Activated CD4-positive, alpha-beta T cell treated with anti-CD3 and anti-CD28 coated beads, Interleukin-2, Interleukin-6, amounts not matched to agents 100 ng/mL and 50 ng/mL, durations not matched to agents 16 hours and 8 hours (primary cell): ENCODE results near the gene GMEB2.
"Not testable (repeated sequence)": the region's sequence is repeated elsewhere in the genome, so short reads cannot be mapped to it uniquely, and the experiment has no call there.

Source experiments
- DNase-seq: peaks from one replicate; pipeline ENCODE4 v3.0.0-alpha.2; 2020

The GMEB2 gene

GRCh38 chr20:63568170-63568981, 58.5 kb downstream of the GMEB2 start:
- no peak for DNase-seq

DNA sequence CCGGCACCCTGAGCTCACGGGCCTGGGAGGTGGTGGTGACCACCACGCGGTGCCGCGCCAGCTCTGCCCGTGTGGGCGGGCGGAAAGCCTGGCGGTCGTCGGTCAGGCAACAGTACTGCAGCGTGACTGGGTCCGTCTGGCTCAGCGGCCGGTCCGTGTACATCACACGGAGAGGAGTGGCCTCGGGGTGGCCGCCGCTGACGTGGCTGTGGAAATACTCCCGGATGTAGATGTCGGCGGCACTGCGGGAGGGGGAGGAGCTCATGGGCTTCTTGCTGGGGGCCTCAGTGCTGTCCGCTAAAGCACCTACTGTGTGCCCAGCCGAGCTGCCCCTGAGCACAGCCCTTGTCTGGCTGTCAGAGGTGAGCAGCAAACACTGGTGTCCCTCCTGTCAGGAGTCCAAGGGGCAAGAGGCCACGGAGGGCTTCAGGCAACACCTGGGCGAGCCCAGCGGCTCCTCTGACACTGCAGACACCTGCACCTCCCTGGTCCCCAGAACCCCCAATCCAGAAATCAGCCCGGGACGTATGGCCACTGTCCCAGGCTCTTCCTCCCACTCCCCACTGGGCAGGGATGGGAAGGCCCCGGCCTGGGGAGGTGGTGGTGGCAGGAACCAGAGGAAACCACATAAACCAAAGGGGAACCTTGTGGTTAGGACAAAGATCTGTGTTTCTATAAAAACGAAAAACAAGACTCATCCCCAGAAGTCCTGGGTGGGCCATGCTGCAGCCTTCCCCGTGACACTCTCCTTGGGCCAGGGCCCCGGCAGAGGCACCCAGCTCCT, 59.3 kb downstream of the GMEB2 start:
- peak; percentile 88 for DNase-seq

DNA sequence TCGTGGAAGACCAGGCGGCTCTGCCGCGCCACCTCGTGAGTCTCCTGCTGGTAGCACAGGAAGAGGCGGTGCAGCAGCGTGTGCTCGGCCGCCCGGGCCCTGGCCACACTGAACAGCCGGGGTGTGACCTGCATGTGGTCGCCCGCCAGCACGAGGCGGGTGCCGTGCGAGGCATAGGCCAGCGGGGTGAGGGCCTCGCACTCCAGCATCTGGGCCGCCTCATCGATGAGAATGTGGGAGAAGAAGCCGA, 59.8 kb downstream of the GMEB2 start:
- peak; percentile 12 for DNase-seq

DNA sequence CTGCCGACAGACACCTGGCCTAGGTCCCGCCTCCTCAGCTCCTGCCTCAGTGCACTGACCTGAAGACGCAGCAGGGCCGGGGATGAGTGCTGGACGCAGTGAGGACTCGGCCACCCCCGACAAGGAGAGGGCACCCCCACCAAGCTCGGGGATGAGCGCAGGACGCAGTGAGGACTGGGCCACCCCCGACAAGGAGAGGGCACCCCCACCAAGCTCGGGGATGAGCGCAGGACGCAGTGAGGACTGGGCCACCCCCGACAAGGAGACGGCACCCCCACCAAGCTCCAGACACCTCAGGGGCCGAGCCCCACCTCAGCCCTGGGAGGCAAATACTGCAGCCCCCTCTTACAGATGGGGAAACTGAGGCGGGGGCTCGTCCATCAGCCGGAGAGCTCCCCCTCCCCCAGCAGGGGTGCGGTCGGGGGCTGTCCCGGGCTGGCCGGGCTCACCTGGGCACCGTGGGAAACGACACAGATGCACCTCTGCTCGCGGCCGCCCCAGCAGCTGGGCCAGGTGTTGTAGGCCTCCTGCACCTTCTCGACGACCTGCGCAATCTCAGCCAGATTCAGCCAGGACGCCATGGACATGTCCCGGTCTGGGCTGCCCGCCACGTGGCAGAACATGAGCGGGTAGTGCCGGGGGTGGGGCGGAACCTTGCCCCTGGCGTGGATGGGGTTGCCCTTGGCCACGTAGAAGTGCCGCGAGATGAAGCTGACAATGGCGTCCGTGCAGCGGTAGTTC, 60.3 kb downstream of the GMEB2 start:
- no peak for DNase-seq

DNA sequence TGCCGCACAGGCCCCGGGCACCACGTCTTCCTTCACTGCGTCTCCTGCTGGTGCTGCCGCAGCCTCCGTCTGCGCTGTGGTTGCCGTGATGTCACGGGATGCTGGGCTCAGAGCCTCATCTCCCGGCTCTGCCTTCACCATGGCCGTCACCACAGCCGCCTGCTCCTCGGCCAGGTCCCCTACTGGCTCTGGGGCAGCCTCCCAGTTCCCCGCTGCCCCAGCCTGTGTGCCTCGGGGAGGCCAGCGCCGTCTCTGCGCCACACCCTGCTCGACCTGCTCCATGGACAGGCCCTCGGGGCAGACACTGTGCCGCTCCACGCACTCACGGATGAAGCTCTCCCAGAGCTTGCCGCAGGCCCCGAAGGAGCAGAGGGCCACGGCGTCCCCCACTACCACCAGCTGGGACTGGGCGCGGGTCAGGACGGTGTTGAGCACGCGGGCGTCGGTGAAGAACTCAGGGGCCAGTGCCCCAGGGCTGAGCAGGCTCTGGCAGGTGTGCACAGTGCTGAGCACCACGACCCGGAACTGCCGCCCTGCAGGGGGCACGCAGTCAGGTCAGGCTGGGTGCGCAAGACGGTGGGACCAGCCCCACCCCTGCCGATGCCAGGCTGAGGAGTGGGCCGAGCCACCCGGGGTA, 61.1 kb downstream of the GMEB2 start:
- DNase-seq: no peak

GRCh38 chr20:63565021-63565698, 61.7 kb downstream of the GMEB2 start:
- no peak for DNase-seq

- DNase-seq: no peak
These were observed 62.7 kb downstream of the GMEB2 start for GRCh38 chr20:63564036-63564810.

DNA sequence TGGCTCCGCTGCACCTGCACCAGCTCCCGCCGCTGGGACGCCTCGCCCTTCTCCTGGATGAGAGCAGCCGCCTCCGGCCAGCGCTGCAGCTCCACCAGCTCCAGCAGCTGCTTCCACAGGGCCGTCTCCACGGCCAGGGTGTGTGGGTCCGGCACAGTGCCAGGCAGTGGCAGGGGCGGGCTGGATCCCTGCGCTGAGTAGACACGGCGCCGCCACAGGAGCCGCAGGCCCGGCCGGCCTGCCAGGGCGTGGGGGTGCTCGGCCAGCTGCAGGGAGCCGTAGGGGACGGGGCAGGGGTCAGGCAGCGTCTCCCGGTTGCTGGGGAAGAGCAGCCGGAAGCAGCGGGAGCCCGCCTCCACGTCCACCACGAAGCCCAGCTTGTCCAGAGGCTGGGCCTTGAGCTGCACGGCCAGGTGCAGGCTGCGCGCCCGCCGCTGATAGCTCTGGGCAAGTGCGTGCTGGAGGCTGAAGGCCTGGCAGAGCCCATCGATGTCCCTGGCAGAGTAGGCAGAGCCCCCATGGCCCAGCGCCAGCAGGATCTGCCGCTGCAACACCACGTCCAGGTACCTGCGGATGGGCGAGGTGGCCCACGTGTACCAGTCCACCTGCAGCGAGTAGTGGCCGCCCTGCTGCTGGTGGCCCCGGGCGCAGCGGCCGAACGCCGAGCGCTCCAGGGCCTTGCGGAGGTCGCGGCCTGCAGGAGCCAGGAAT, 63.5 kb downstream of the GMEB2 start:
- DNase-seq: no peak

- DNase-seq: no peak
These were observed 64.3 kb downstream of the GMEB2 start for GRCh38 chr20:63562461-63563224.

- DNase-seq: no peak
These were observed 65.1 kb downstream of the GMEB2 start for GRCh38 chr20:63561624-63562396.

DNA sequence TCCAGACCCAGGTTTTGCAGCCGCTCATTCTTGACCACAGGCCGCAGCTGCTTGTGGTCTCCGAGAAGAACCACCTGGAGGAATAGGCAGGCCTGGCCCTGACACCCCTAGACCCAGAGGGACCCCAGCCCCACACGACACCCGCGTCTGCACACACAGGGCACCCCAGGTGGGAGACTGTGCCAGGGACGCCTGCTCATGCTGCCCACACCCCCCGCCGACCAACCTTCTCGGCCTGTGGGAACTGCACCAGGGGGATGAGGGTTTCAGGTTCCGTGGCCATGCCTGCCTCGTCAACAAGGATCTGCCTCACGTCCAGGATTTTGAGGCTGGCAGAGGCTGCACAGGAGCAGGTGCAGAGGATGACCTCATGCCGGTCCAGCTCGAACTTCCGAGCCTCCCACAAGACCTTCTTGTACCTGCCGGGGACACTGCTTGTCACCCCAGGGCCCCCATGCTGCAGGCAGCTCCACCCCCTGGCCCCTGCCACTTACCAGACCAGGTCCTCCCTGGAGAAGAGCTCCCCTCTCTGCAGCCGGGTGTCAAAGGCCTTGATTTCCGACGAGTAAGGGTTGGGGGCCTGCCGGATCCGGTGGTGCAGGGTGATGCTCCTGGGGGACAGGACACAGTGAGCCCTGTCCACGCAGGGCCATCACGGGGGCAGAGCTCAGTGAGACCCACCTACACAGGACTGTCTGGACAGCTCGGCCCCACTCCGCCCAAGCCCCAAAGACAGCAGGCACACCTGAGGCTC, 65.9 kb downstream of the GMEB2 start:
- DNase-seq: no peak

DNA sequence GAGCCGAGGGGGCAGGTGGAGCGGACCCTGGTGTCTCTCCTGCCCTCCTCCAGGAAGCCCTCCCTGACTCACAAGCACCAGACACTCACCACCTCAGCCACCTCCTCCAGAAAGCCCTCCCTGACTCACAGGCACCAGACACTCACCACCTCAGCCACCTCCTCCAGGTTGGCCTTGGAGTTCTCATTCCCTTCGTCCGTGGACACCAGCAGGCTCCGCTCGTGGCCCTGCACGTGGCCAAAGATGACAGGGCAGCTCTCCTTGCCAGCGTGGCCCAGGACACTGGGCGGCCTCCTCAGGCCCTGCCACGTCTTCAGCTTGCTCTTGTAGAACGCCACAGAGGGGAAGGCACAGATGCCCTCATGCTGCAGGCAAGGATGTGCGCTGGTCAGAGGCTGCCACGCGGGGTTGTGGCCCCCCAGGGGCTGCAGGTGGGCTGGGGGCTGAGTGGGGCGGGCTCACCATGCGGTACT, 66.5 kb downstream of the GMEB2 start:
- no peak for DNase-seq

DNA sequence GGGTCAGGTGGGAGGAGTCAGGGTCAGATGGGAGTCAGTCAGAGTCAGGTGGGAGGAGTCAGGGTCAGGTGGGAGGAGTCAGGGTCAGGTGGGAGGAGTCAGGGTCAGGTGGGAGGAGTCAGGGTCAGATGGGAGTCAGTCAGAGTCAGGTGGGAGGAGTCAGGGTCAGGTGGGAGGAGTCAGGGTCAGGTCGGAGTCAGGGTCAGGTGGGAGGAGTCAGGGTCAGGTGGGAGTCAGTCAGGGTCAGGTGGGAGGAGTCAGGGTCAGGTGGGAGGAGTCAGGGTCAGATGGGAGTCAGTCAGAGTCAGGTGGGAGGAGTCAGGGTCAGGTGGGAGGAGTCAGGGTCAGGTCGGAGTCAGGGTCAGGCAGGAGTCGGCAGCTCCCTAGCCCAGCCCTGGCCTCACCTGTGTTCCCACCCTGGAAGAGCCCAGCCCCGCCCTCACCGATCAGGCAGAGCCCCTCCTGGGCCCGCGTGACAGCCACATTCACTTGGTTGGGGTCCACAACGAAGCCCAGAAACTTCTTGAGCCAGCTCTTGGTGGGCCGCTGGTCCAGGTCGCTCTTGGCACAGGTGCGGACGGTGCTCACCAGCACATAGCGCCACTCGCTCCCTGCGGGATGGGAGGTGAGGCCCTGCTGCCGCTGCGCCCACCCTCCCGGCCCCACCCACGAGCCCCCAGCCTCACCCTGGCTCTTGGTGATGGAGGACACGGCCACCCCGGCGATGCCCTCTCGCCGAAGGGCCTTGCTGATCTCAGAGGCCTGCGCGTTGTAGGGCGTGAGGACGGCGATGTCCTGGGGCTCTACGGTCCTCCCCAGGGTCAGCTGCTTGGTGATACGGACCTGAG, 67.2 kb downstream of the GMEB2 start:
- DNase-seq: not testable (repeated sequence)

DNA sequence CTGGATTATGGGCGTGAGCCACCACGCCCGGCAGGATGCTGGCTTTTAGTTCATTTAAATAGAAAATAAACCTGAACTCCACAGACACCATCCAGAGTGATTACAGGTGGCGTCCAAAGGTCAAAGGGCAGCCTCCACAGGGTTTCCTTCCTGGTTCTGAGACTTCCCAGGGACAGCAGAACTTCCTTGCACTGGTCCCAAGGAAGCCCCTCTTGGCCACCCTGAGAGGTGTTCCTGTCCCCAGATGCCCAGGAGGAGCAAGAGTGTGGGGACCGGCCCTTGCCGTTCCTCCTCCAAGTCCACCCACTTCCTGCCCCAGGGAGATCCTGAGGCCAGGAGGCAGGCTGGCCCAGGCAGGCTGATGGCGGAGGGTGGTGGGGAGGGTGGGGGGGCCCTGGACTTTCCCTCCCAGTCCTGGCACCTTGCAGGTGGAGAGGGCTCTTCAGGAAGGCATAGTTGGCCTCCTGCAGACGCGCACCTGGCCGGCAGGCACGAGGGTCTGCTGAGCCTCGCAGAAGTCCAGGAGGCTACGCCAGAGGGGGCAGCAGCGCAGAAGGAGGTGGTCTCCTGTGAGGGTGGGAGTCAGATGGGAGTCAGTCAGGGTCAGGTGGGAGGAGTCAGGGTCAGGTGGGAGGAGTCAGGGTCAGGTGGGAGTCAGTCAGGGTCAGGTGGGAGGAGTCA, 68.0 kb downstream of the GMEB2 start:
- DNase-seq: no peak

DNA sequence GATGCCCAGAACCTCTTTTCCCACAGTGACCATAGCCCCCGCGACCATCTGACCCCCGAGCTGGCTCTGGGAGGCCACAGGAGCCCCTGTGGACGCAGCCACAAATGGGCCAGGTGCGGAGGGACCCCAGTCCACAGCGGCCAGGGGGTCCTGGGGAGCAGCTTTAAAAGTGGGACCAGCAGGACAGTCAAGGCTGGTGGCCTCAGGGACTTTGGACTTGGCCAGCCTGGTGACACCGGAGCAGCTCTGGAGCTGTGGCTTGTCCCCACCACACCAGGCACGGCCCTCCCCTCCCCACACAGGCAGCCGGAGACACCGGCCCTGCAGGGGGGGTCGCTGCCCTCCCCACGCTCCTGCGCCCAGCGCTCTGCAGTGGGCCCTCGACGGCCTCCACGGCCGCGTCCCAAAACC, 69.4 kb downstream of the GMEB2 start:
- DNase-seq: no peak

DNA sequence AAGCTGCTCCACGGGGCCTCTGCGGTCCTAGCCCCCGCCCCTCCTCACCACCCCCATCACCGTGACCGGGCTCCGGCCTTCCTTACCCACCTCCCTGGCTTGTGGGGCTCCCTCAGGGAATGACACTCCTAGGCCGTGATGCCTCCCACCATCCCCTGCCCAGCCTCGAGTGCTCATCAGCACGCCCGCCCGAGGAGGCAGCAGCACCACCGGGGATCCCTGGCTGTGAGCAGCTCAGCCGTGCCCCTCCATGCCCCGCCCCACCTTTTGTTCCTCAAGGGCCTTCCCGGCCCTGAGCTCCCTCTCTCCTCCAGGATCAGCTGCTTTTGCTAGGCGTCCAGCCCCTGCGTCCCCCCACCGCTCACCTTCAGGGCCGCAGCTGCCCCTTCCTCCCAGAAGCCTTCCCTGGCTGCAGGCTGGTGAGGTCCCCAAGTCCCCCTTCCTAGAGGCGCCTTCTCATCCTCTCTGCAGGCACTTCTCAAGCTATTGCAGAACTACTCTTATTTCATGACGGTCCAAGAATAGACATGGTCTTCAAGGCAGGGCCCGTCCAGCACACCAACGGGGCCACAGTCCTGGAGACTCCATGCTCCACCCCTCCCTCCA, 69.9 kb downstream of the GMEB2 start:
- no peak for DNase-seq
